ENCODE data around the gene TCEA2.

Gene TCEA2

GRCh38 chr20:64048402-64049044, 14.5 kb upstream of the TCEA2 start:
- no peak for DNase-seq (ENCODE audit: low read depth in 2 of 3, low spot score in 2 of 3)

DNA sequence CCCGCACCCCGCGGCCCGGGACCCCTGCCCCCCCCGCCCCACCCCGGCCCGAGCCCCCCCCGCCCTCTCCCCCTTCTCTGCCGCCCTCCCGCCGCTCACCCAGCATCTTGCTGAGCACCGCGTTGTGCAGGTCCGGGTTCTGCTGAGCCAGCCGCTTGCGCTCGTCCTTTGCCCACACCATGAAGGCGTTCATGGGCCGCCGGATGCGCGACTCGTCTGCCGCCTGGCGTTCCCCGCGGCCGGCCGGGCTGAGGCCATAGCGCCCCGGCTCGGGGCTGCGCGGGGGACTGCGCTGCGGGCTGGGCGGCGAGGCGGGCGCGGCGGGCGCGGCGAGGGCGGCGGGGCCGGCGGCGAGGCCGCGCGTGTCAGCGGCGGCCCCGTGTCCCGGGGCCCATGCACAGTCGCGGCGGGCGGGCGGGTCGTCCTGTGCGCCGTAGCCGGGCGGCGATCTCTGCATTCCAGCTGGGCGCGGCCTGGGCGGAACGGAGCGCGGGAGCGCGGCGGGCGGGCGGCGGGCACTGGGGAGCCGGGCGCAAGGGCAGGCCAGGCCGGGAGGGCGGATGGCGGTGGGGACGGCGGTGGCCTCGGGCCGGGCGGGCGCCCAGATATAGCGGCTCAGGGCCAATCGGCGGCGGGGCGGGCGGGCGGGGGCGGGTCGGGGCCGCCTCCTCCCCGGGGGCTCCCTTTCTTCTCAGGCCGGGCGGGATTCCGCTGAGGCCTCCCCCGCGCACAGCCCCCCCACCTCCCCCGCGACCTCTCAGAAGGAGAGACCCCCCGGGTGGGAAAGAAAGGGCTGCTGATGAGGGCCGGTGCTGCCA, 13.7 kb upstream of the TCEA2 start, which contains the start of gene SOX18:
TSS of gene SOX18 (minus strand) at position 580 of the 818 bp plus-strand sequence. CDS start at position 457, 123 bp downstream.
- DNase-seq (ENCODE audit: low read depth in 2 of 3, low spot score in 2 of 3) = no peak

GRCh38 chr20:64049878-64050260, 13.1 kb upstream of the TCEA2 start:
- DNase-seq (ENCODE audit: low read depth in 2 of 3, low spot score in 2 of 3) = no peak

DNA sequence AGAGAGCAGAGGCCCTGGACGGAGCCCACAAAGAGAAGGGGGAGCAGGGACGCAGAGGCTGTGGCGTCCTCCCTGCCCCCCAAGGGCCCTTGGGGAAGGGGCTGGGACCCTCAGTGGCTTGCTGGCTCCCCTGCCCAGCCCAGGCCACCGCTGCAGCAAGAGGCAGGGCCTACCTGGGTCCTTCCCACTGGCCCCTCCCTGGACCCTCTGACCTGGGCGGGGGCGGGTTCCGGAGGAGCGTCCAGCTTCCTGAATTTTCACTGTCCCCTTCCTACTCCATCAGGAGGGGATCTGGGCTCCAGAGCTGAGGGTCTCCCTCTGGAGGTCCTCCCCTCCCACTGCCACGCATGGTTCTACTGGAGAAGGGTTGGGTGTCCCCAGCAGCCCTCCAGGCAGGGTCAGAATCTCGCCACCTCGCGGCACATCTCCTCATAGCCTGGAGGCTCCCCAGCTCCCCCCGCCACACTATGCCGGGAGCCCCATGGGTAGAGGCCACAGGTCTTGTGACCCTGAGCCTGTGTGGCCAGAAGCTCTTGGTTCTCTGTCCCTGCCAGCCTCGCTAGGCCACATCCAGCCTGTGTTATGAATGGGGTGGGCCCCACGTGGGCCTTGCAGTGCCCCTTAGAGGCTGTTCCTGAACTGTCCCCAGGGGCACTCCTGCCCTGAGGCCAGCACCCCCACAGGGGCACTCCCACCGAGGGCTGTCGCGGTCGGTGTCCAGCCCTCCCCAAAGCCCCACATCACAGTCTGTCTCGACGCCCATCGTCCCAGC, 12.6 kb upstream of the TCEA2 start:
- DNase-seq (ENCODE audit: low read depth in 2 of 3, low spot score in 2 of 3) = no peak

GRCh38 chr20:64051033-64051452, 12.0 kb upstream of the TCEA2 start:
- DNase-seq (ENCODE audit: low read depth in 2 of 3, low spot score in 2 of 3) = no peak

DNA sequence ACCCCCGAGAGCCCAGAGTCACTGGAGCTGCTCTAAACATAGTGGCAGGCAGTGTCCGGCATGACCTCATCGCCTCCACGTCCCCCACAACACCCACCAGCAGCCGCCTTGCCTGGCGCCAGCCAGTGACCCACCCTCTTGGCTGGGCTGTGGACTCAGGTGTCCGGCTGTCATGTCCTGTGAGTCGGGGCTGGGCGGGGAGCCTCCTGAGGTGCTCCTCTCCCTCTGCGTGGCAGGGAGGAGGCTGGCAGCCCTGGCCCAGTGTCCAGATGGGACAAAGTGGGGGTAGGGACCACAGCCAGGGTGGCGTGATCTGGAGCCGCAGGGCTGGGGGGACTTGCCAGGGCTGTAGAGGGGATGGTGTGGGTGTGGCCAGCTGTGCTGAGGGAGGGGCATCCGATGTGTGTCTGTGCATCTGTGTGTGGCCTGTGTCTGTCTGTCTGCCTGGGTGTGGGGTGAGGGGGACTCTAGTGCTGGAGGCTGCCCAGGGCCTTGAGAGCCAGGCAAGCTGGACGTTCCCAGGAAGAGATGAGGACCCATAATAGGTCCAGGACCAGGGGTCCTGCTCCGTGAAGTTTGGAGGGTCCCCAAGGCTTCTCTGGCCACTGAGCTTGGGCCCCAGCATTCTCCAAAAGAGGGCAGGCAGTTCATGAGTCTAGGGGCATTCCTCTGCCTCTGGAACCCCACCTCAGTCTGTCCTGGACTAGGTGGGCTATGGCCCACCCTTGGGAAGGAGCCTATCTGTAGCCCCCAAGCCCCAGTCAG, 11.3 kb upstream of the TCEA2 start:
- no peak for DNase-seq (ENCODE audit: low read depth in 2 of 3, low spot score in 2 of 3)

GRCh38 chr20:64052326-64052722, 10.7 kb upstream of the TCEA2 start:
- no peak for DNase-seq (ENCODE audit: low read depth in 2 of 3, low spot score in 2 of 3)

DNA sequence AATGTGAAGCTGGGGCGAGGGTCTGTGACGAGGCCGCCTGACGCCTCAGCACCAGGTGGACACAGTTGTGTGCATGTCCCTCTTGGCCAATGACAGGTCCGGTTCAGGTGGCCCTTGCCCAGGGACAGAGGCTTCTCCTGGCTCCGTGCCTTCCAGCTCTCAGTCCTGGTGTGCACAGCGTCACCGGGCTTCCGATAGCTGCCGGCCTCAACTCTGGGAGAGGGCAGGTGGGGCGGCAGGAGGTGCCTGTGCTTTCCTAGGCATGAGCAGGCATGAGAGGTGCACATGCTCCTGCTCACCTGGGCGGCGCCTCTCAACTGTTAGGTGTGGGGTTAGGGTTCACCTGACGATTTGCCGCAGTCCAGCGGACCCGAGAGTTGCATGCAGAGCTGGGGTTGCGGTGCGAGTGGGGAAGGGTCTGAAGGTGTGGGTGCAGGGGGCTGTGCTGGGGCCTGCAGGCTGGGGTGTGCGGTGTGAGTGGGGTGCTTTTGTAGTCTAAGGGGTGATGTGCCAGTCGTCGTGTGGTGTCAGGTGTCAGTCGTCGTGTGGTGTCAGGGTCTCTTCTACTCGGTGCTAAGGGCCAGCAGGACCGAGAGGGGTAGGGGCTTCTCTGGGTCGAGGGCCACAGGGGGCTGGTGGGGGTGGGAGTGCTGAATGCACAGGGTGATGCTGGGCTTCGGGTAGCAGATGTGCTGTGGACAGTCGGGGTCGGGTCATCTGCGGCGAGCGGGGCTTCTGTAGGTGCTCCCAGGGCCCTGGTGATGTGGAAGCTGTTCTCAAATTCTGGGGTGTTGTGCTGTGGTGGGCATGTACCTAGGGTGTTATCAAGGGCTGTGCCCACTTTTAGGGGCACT, 9.8 kb upstream of the TCEA2 start:
- DNase-seq (ENCODE audit: low read depth in 2 of 3, low spot score in 2 of 3) = no peak

DNA sequence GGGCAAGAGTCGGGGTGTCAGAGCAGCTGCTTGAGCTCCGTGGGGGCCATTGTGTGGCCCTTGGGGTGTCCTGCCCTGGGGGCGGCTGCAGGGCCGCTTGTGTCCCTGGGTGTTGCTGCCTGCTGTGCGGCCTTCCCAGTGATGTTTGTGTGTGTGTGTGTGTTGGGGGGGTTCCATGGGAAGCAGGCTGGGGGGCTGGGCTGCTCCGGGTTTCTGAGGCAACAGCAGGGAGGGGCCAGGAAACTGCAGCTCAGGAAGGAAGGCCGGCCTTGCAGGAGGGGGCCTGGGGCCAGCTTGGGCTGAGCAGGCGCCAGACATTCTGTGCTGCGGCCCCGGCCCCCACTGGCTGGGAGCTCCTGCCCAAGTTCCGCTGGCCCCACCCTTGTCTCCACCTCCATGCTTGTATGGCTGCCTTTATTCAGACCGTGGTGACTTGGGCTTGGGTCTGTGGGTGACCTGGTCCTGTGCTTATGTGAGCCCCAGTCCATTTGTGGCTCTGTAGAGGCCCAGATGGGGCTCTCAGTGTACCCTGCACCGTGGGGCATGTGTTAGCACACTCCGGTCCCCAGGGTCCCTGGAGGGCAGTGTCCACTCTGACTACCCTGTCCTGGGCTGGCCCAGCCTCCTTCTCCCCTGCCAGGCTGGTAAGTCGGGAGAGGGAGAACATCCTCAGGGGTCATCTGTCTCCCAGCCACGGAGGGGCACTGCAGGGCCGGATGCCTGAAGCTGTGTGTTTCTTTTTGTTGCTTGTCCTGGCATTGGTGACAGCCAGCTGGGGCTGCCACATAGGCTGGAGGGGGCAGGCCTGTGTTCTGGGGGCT, 8.9 kb upstream of the TCEA2 start:
- no peak for DNase-seq (ENCODE audit: low read depth in 2 of 3, low spot score in 2 of 3)

DNA sequence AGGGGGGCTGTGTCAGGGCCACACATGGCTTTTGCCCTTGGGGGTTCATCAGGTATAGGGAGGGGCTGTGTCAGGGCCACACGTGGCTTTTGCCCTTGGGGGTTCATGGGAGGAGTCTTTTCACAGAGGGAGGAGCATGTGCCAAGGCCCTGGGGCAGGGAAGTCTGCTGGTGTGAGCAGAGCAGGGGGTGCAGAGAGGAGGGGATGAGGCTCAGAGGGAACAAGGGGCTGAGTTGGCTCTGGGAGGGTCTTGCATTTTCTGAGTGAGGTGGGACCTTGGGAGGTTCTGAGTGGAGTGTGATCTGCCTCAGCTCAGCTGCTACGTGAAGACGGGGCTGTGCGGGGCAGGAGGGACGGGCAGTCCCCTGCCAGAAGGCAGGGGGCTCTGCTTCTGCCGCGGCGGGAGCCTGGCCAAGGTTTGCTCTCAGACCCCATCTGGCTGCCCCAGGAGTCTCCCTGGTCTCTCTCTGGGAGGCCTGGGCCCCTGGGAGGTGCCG, 7.6 kb upstream of the TCEA2 start:
- no peak for DNase-seq (ENCODE audit: low read depth in 2 of 3, low spot score in 2 of 3)

GRCh38 chr20:64055893-64056638, 6.9 kb upstream of the TCEA2 start:
- no peak for DNase-seq (ENCODE audit: low read depth in 2 of 3, low spot score in 2 of 3)

- DNase-seq (ENCODE audit: low read depth in 2 of 3, low spot score in 2 of 3) = no peak
Measured at GRCh38 chr20:64056639-64056888, 6.4 kb upstream of the TCEA2 start.

DNA sequence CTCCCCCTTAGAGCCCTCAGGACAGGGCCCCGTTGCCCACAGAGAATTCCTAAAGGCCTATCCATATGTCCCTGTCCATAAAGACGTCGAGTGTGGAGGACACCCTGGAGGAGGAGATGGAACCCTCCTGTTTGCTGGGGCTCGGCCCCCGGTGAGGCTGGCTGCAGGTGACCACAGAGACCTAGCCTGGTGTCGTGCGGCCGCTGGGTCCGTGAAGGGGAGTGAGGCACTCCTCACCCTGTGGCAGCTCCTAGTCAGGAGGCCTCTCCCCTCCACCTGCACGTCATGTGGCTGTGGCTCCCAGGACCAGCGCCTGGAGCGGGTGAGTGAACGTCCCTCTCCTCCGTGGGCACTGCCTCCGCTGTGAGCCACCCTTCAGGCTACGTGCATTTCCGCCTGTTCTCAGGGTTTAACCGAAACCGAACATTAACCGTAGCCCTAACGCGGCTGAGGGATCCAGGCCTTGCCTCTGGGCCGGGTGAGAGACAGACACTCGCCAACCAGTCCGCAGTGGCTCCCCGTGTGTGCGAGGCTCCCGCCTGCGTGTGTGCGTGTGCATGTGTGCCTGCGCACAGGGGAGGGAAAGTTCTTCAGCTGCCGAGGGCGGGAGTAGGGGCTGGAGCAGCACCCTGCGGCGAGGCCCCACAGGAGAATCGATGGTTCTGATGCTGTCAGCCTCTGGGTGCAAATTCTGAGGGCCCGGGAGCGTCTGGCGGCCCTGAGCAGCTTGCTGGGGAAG, 5.9 kb upstream of the TCEA2 start:
- DNase-seq (ENCODE audit: low read depth in 2 of 3, low spot score in 2 of 3) = no peak

DNA sequence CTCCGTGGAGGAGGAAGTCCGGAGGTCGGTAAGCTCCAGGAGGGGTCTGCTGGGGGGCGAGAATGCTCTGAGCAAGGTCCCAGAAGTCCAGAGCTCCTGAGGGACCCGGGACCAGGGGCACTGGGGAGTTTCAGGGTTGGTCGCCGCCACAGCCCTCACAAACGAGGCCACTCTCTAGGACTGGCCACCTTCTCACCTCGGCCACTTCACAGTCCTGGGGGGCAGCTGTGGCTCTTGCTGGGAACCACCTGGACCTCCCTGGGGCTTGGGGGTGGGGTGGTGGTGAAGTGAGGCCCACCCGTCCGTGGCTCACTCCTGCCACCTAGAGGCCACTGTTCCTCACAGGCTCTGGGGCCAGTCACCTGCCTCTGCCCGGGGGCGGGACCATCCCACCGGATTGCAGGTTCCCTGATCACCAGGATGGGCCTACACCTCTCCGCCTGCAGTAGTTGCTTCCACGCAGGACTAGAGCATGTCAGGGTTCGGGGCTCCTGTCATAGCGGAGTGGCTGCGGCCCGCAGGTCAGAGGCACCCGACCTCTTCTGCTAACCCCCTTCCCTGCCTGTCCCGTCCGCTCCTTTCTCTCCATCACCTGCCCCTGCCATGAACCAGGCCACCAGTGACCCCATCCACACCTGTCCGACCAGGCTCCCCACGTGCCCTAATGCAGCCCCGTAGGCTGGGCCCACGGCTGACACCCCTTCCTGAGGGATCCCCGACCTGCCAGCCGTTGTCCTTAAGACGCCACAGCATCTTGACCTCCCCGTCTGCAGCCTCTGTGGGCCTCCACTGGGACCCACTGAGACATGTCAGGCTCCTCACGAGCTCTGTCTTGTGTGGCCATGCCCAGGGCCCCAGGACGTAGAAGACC, 5.1 kb upstream of the TCEA2 start:
- DNase-seq (ENCODE audit: low read depth in 2 of 3, low spot score in 2 of 3) = peak; percentile 52 to 85 (median 80)

- DNase-seq (ENCODE audit: low read depth in 2 of 3, low spot score in 2 of 3) = no peak
Measured at GRCh38 chr20:64058536-64058935, 4.5 kb upstream of the TCEA2 start.

GRCh38 chr20:64062276-64062595, 762 bp upstream of the TCEA2 start:
- DNase-seq (ENCODE audit: low read depth in 2 of 3, low spot score in 2 of 3) = no peak

All from activated CD8-positive, alpha-beta memory T cell treated with anti-CD3 and anti-CD28 coated beads for 48 hours (primary cell).